CD14-positive monocyte (primary cell): ENCODE measurements around the gene ABTB1. TPM values are rescaled to one million over a fixed set of nuclear protein-coding genes. Genes with fewer than 3 reads are reported as not detected.

Experiments
- DNase-seq, 3 donors: peaks; one replicate each; pipeline ENCODE4 v3.0.0-alpha.2; 2011 to 2022
- H2AFZ ChIP-seq: 2 replicates; pipeline ENCODE4 v1.6.0; 2012; ENCODE audit warnings: mild to moderate bottlenecking, low read depth, low read length, inconsistent platforms; ENCODE audit not compliant: insufficient read depth, poor library complexity, severe bottlenecking
- H3K27ac ChIP-seq, 2 donors: 1 replicate in 1 of 2; 2 replicates in 1 of 2; pipeline ENCODE4 v1.5.1; 2012 to 2013; ENCODE audit warnings: low read length in 2 of 2, control low read depth in 1 of 2, inconsistent platforms in 1 of 2, low read depth in 1 of 2, mild to moderate bottlenecking in 1 of 2
- H3K27me3 ChIP-seq, 2 donors: one replicate each; pipeline versions ENCODE4 v1.6.0 to v1.6.1; 2011 to 2013; ENCODE audit warnings: low read length in 2 of 2; ENCODE audit not compliant: control insufficient read depth in 2 of 2, insufficient read depth in 2 of 2
- H3K36me3 ChIP-seq, 2 donors: replicated peaks in 1 of 2; 1 replicate in 1 of 2; 2 replicates in 1 of 2; pipeline versions ENCODE4 v1.5.1 to v1.6.1; 2012 to 2013; ENCODE audit warnings: low read length in 2 of 2, control low read depth in 1 of 2, inconsistent platforms in 1 of 2, mild to moderate bottlenecking in 1 of 2; ENCODE audit not compliant: insufficient read depth in 2 of 2, control insufficient read depth in 1 of 2
- H3K4me1 ChIP-seq, 2 donors: 1 replicate in 1 of 2; 2 replicates in 1 of 2; pipeline versions ENCODE4 v1.5.1 to v1.6.1; 2012 to 2013; ENCODE audit warnings: low read length in 2 of 2, control low read depth in 1 of 2, inconsistent platforms in 1 of 2, mild to moderate bottlenecking in 1 of 2, moderate library complexity in 1 of 2; ENCODE audit not compliant: insufficient read depth in 2 of 2, control insufficient read depth in 1 of 2
- H3K4me2 ChIP-seq: replicated peaks from 2 replicates; pipeline ENCODE3; 2012; ENCODE audit warnings: low read length, moderate library complexity, mild to moderate bottlenecking; ENCODE audit not compliant: poor library complexity, severe bottlenecking; ENCODE audit errors: extremely low read depth
- H3K4me3 ChIP-seq, 3 experiments: fragments of 200-600 bp in 1 of 3; sonication (generic) in 1 of 3; replicated peaks in 1 of 3; 1 replicate in 2 of 3; 2 replicates in 1 of 3; pipeline ENCODE4 v1.5.1; 2011 to 2013; ENCODE audit warnings: low read length in 3 of 3, mild to moderate bottlenecking in 3 of 3, control low read depth in 2 of 3, low read depth in 2 of 3, inconsistent platforms in 1 of 3, moderate library complexity in 1 of 3
- H3K79me2 ChIP-seq: 2 replicates; pipeline ENCODE4 v1.6.0; 2012; ENCODE audit warnings: mild to moderate bottlenecking, control low read depth, inconsistent platforms, low read length, moderate library complexity; ENCODE audit not compliant: insufficient read depth
- H3K9ac ChIP-seq: 2 replicates; pipeline ENCODE4 v1.6.0; 2017; ENCODE audit warnings: low read length, mild to moderate bottlenecking; ENCODE audit not compliant: insufficient read depth, poor library complexity, severe bottlenecking
- H3K9me3 ChIP-seq, 2 donors: replicated peaks in 1 of 2; 1 replicate in 1 of 2; 2 replicates in 1 of 2; pipeline versions ENCODE4 v1.5.1 to v1.6.1; 2012 to 2013; ENCODE audit warnings: low read length in 2 of 2, control low read depth in 1 of 2; ENCODE audit not compliant: control insufficient read depth in 1 of 2, insufficient read depth in 1 of 2
- H4K20me1 ChIP-seq: 2 replicates; pipeline ENCODE4 v1.6.0; 2012; ENCODE audit warnings: mild to moderate bottlenecking, low read length, control low read depth, moderate library complexity; ENCODE audit not compliant: insufficient read depth
- H3K27ac Mint-ChIP-seq, 7 donors: one replicate each; pipeline ENCODE4 v1.8.0; 2020; ENCODE audit warnings: mild to moderate bottlenecking in 7 of 7, mixed read lengths in 7 of 7, moderate library complexity in 6 of 7, inconsistent platforms in 2 of 7
- H3K27me3 Mint-ChIP-seq, 3 donors: one replicate each; pipeline ENCODE4 v1.8.0; 2021 to 2022; ENCODE audit warnings: low read depth in 3 of 3, mild to moderate bottlenecking in 3 of 3, mixed read lengths in 3 of 3, moderate library complexity in 3 of 3, inconsistent platforms in 1 of 3
- H3K36me3 Mint-ChIP-seq, 2 donors: one replicate each; pipeline ENCODE4 v1.8.0; 2020; ENCODE audit warnings: mixed read lengths in 2 of 2, inconsistent platforms in 1 of 2, mild to moderate bottlenecking in 1 of 2
- H3K4me1 Mint-ChIP-seq: one replicate; pipeline ENCODE4 v1.8.0; 2020; ENCODE audit warnings: mild to moderate bottlenecking, mixed read lengths
- H3K4me3 Mint-ChIP-seq, 2 donors: one replicate each; pipeline ENCODE4 v1.8.0; 2020; ENCODE audit warnings: mild to moderate bottlenecking in 2 of 2, mixed read lengths in 2 of 2, moderate library complexity in 1 of 2
- H3K9me3 Mint-ChIP-seq, 7 donors: one replicate each; pipeline ENCODE4 v1.8.0; 2020 to 2022; ENCODE audit warnings: mixed read lengths in 7 of 7, mild to moderate bottlenecking in 6 of 7, moderate library complexity in 6 of 7, inconsistent platforms in 2 of 7
- CTCF ChIP-seq: fragments of 200-600 bp; IDR thresholded peaks from one replicate; pipeline ENCODE4 v1.8.0; 2022; ENCODE audit warnings: antibody characterized with exemption, mild to moderate bottlenecking
- WGBS: methylation state at CpG from one replicate; pipeline ENCODE4 v1.1.5; 2013; ENCODE audit warnings: missing lambda C conversion rate; ENCODE audit not compliant: insufficient coverage; 5-methylcytosine and 5-hydroxymethylcytosine counted together
- intact Hi-C, 2 donors: fragments of 100-400 bp; cut with micrococcal nuclease; formaldehyde crosslinking; loops; one replicate each; pipeline versions ENCODE4 v1.15.0 to v1.15.1; 2023
- polyA plus RNA-seq, 3 donors: library from polyadenylated mRNA; depleted of rRNA in 1 of 3; unstranded in 2 of 3; stranded (reverse) in 1 of 3; fragments of 300-500 nt in 2 of 3; fragments of >200 nt in 1 of 3; fragmentation: Illumina TruSeq in 2 of 3; gene quantifications; 1 replicate in 2 of 3; 2 replicates in 1 of 3; pipeline ENCODE4 v1.2.3, GENCODE V29; 2012 to 2021

The ABTB1 gene
- polyA plus RNA-seq, 3 donors, result 107 to 246 (median 118) TPM

GRCh38 chr3:127628788-127629466 lies 43.8 kb upstream of the ABTB1 start, which contains the start of gene PODXL2:
PODXL2 (plus strand) TSS chr3:127629185; CDS start chr3:127629220, 35 bp downstream.
- peak within 1 kb of the TSS; percentile 21 to 72 (median 26) for H3K4me3 ChIP-seq
- H3K4me3 Mint-ChIP-seq, result peak within 1 kb of the TSS; percentile 82 to 93
- H3K4me1 Mint-ChIP-seq, result peaks cover 15% of the 10 kb centered on the region
- peaks cover 55 to 60% (median 57%) of the 10 kb centered on the region in 3 donors for H3K27me3 Mint-ChIP-seq
- peak within 1 kb of the TSS in 3 of 7 donors; percentile 30 to 70 (median 54) for H3K27ac Mint-ChIP-seq
- no peaks in the 10 kb centered on the region for H3K9me3 ChIP-seq
- no peak for TF ChIP-seq CTCF
- no peak within 1 kb of the TSS for H3K9ac ChIP-seq
- peaks cover 3 to 12% of the 10 kb centered on the region in 2 donors for H3K36me3 Mint-ChIP-seq
- peak within 1 kb of the TSS; percentile 63 for H2AFZ ChIP-seq
- no peaks in the 10 kb centered on the region for H4K20me1 ChIP-seq
- 6% methylated on average over 105 of the region's 105 CpGs for WGBS
- peaks cover 0 to 13% (median 9%) of the 10 kb centered on the region in 7 donors for H3K9me3 Mint-ChIP-seq
- H3K36me3 ChIP-seq, result no peaks in the 10 kb centered on the region
- H3K27me3 ChIP-seq, result peaks cover 32 to 48% of the 10 kb centered on the region in 2 donors
- DNase-seq, result peak; percentile 18 to 60 (median 30)
- intact Hi-C loops, result no loop called here
- no peak within 1 kb of the TSS for H3K27ac ChIP-seq
- H3K79me2 ChIP-seq, result no peaks in the 10 kb centered on the region
- H3K4me1 ChIP-seq, result peaks cover 11 to 13% of the 10 kb centered on the region in 2 donors
- H3K4me2 ChIP-seq, result peak within 1 kb of the TSS; percentile 85

GRCh38 chr3:127629467-127630403 lies 43.0 kb upstream of the ABTB1 start:
- peaks cover 32 to 48% of the 10 kb centered on the region in 2 donors for H3K27me3 ChIP-seq
- 19% methylated on average over 62 of the region's 65 CpGs for WGBS
- TF ChIP-seq CTCF, result no peak
- Mint-ChIP-seq H3K27ac (peak overlapping the region in 2 of 7 donors; percentile 30 to 70), H3K4me1 (peaks cover 15% of the 10 kb centered on the region), H3K27me3 (peaks cover 55 to 60% (median 57%) of the 10 kb centered on the region in 3 donors), H3K36me3 (peaks cover 3 to 12% of the 10 kb centered on the region in 2 donors), H3K9me3 (peaks cover 0 to 13% (median 9%) of the 10 kb centered on the region in 7 donors), H3K4me3 (peak overlapping the region; percentile 82 to 92)
- H3K9me3 ChIP-seq, result no peaks in the 10 kb centered on the region
- no peaks in the 10 kb centered on the region for H3K36me3 ChIP-seq
- no peak overlapping the region for H3K9ac ChIP-seq
- no peaks in the 10 kb centered on the region for H4K20me1 ChIP-seq
- H2AFZ ChIP-seq, result peak overlapping the region; percentile 63
- H3K4me2 ChIP-seq, result peak overlapping the region; percentile 85
- H3K4me1 ChIP-seq, result peaks cover 11 to 13% of the 10 kb centered on the region in 2 donors
- H3K4me3 ChIP-seq, result peak overlapping the region; percentile 21 to 72 (median 26)
- DNase-seq, result peak; percentile 35 to 72 (median 37)
- H3K79me2 ChIP-seq, result no peaks in the 10 kb centered on the region
- H3K27ac ChIP-seq, result no peak overlapping the region
- intact Hi-C loops, result loop anchor here in 1 of 2 donors (10.0 kb wide), 1 partner anchor 45 kb away; no protein-coding TSS in a partner anchor
